HG03196 (cell line): ENCODE measurements around the gene PLEKHO1.
A peak's percentile ranks its signal among the peaks of the same experiment; 100 is the strongest.

ENCODE experiments used
- ATAC-seq: cut with Tn5 transposase; IDR thresholded peaks from one replicate; pipeline ENCODE4 v1.9.1; 2021; ENCODE audit not compliant: unreplicated experiment

The PLEKHO1 gene

GRCh38 chr1:150150133-150151021 is 661 bp downstream of the PLEKHO1 start:
- ATAC-seq, result no peak

- ATAC-seq, result no peak
Observed at GRCh38 chr1:150151291-150152181, 1.8 kb downstream of the PLEKHO1 start.

DNA sequence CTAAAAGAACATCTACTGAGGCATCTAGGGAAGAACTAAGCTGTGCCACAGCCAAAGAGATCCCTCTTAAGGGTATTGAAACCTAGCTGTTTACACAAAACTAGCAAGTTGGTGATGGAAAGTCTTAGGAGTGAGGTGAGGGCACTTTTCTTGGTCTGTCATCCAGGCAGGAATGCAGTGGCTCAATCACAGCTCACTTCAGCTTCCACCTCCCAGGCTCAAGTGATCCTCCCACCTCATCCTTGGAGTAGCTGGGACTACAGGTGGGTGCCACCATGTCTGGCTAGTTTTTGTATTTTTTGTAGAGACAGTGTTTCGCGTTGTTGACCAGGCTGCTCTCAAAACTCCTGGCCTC is 2.4 kb downstream of the PLEKHO1 start:
- ATAC-seq, result no peak

DNA sequence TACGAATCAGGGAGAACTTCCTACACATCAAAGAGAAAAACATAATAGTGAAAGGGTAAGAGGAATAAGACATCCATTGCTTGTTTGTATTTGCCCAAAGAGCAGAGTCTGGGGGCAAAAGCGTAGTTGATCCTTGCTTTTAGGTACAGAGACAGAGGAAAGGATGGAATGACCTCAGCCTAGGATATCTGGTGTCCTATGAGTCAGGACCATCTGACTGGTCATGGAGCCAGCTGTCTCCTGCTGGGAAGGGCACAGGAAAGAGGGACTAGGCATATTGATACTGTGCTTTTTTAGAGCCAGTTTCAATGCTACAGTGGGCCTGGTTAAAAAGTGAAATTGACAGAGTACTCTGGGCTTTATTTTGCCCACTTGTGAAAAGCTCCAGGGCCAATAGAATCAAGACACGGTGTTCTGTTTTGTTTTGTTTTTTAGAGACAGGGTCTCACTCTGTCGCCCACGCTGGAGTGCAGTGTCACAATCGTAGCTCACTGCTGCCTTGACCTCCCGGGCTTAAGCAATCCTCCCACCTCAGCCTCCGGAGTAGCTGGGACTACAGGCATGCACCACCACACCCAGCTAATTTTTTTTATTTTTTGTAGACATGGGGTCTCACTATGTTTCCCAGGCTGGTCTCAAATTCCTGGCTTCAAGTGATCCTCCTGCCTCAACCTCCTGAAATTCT is 3.2 kb downstream of the PLEKHO1 start:
- ATAC-seq, result no peak

GRCh38 chr1:150154143-150154542 is 4.4 kb downstream of the PLEKHO1 start:
- no peak for ATAC-seq

DNA sequence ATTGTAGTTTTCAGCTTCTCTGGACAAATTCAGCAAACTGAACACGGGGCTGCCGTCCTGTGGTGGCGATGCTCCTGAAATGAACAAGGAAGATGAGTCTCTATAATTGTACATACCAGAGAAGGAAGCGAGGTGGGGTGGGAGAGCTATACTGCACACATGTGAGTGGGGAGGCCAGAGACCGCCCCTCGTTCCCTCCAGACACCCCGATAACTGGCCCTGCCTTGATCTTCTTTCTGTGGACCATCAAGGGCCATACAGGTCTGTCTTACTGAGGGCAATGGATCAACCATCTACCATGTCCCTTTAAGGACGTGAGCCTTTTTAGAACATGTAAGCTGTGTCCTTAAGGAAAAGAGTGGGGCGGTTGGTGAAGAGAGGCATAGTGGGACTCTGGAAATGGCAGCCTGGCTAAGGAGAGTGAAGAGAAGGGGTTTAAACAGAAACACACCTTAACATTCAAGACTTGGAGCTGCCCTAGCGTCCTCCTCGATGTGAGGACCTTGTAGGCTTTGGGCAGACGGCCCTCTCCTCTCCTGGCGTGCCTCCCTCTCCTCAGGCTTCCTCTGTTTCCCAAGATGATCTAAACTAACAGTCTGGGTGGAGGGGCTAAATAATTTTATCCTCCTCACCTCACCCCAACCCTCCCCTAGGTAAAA is 5.8 kb downstream of the PLEKHO1 start:
- ATAC-seq, result no peak

DNA sequence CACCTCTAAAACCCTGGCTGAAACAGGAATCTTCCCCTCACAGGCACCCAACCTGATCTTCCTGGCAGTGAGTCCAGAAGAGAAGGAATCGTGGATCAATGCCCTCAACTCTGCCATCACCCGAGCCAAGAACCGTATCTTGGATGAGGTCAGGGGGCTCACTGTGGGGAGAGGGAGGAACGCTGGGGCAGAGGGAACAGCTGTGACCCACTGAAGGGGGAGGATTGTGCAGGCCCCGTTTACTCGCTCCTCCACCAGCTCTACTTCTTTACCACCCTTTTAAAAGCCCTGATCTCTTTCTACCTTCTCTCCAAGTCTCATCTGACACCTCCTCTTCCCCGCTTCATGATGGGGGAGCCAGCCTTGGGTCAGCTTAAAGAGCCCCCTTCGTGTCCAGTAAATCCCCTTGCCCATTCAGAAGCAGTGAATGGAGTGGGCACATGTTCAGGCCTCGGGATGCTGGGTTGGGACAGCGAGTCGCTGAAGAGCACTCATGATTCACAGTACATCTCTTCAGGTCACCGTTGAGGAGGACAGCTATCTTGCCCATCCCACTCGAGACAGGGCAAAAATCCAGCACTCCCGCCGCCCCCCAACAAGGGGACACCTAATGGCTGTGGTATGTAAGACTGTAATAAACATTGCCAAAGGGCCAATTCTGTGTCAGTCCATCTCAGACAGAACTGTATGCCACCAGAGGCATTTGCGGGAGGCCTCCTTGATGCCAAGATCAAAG is 7.3 kb downstream of the PLEKHO1 start:
- no peak for ATAC-seq

DNA sequence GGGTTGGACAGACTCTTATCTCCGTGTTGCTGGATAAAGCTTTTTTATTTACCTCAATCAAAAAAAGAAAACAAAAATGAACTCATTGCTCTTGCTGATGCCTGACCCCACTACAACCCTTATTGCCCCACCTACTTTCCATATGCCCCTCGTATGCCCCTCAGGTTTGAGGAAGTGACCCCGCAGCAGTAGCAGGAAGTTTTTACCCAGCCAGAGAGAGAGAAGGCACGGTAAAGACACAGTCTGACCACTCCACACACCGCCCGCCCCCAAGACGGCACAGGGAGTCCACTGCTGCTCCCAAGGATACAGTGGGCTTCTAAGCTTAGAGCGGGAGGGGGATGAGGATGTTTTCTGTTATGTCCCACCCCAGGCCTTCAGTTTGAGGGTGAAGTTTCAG is 9.8 kb downstream of the PLEKHO1 start:
- no peak for ATAC-seq

DNA sequence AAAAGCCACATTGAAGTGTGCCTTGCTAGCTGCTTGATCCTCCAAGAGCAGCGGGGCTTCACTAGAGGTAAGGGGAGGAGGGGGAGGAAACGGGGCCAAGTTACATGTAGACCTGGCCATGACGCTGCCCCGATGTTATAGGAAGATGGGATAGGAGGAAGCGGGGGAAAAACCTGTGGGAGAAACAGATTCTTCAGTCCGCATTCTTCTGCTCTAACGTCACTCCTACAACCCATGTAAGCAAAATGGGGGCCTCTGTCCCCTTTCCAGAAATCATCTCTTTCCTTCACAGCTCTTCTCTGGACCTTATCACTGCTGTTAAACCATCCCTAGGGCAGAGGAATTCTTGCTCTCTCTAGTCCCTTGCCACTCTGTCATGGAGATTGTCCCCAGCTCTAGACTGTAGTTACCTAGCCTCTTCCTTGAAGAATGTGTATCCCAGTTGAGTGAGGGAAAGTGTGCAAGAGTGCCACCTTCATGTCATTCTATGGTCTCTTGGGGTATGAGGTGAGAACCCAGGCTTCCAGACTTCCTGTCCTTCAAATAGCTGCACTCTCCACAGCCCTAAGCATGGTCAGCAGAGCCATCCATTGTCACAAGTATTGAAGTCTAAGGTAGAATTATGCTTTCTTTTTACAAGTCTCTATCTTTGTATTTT is 11.4 kb downstream of the PLEKHO1 start:
- ATAC-seq, result no peak

GRCh38 chr1:150161747-150162581 is 12.2 kb downstream of the PLEKHO1 start:
- ATAC-seq, result no peak

GRCh38 chr1:150162582-150162861 is 12.8 kb downstream of the PLEKHO1 start:
- ATAC-seq, result no peak

GRCh38 chr1:150162862-150163706 is 13.4 kb downstream of the PLEKHO1 start:
- peak; percentile 33 for ATAC-seq

- ATAC-seq, result no peak
Observed at GRCh38 chr1:150164224-150164623, 14.5 kb downstream of the PLEKHO1 start.

GRCh38 chr1:150164779-150165178 is 15.1 kb downstream of the PLEKHO1 start:
- no peak for ATAC-seq

DNA sequence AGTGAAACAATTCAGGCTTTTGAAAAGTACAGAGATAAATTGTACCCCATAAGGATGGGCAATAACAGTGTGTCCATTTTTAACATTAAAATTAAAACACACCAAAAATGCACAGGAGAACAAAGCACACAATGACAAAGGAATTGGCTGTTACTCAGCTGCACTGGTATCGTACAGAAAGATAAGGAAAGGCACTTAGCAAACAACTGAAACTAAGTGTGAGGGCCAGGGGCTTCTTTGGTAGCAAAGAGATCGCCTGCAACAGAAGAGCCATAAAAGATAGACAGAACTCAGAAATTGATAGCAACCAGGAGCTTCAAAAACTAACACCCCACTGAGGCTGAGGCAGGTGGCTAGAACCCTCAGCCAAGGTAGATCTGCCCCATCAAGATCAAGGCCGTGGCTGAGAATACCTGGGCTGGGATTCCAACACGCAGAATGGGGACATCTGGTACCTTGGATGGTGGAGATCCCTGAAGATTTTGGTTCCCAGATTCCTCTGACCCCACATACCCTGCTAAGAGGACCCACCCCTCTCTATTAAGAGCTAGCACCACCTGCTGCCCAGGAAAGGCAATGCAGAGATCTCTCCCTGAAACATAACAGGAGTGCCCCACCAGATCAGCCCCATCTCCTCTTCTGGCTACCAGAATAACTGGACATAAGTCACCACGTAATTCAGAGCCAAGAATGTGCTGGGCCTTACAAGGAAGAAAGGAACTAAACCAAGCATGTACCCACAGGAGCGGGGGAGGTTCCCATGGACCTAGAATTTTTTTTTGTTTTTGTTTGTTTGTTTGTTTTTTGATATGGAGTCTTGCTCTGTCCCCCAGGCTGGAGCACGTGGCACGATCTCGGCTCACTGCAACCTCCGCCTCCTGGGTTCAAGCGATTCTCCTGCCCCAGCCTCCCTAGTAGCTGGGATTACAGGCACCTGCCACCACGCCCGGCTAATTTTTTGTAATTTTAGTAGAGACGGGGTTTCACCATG is 16.2 kb downstream of the PLEKHO1 start:
- no peak for ATAC-seq

DNA sequence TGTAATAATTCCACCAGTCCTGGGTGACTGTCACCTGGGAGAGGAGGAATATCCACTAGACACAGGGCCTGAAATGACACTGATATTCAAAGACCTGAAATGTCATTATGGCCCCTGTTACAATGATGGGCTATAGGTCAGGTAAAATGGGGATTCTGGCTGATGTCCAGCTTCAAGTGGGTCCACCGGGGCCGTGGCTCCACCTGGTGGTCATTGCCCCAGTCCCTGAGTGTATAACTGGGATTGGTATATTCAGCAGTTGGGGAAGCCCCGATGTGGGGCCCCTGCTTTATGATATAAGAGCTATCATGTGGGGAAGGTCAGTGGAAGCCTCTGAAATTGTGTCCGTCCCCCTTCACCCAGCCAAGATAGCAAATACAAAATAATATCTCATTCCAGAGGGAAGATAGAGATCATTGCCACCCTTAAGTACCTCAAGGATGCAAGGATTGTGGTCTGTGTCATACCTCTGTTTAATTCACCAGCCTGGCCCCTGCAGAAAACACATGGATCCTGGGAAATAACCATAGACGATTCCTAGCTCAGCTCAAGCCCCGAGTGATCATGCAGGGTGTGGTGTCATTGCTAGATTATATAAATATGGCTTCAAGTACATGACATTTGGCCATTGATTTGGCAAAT is 19.4 kb downstream of the PLEKHO1 start:
- no peak for ATAC-seq
